Tibial nerve (tissue), 4 donors: ENCODE results near the gene CSNK1E. TPM values are rescaled to one million over a fixed set of nuclear protein-coding genes. Genes with fewer than 3 reads are reported as not detected.
A peak's percentile ranks its signal among the peaks of the same experiment; 100 is the strongest.

Source experiments
- DNase-seq, 2 donors: peaks; one replicate each; pipeline ENCODE4 v3.0.0-alpha.2; 2019; ENCODE audit warnings: low spot score in 2 of 2
- H3K27ac ChIP-seq, 4 donors: fragments of 200-600 bp; sonication (generic) in 3 of 4; one replicate each; pipeline ENCODE4 v1.5.1; 2017 to 2019; ENCODE audit warnings: mild to moderate bottlenecking in 1 of 4
- H3K27me3 ChIP-seq, 2 donors: fragments of 200-600 bp; sonication (generic) in 1 of 2; one replicate each; pipeline versions ENCODE4 v1.5.1 to v1.6.0; 2017 to 2019
- H3K36me3 ChIP-seq, 3 donors: fragments of 200-600 bp; sonication (generic); one replicate each; pipeline ENCODE4 v1.5.1; 2018 to 2019
- H3K4me1 ChIP-seq, 4 donors: fragments of 200-600 bp; sonication (generic) in 3 of 4; one replicate each; pipeline ENCODE4 v1.5.1; 2017 to 2019
- H3K4me3 ChIP-seq, 4 donors: fragments of 200-600 bp; sonication (generic) in 3 of 4; one replicate each; pipeline ENCODE4 v1.5.1; 2017 to 2019; ENCODE audit warnings: mild to moderate bottlenecking in 1 of 4, moderate library complexity in 1 of 4
- H3K9me3 ChIP-seq, 4 donors: fragments of 200-600 bp; sonication (generic) in 3 of 4; one replicate each; pipeline ENCODE4 v1.5.1; 2017 to 2019
- CTCF ChIP-seq, 5 experiments: fragments of 200-600 bp in 3 of 5; fragments of 450-650 bp in 2 of 5; sonication (generic) in 3 of 5; IDR thresholded peaks; one replicate each; pipeline ENCODE4 v1.5.1; 2016 to 2019; ENCODE audit warnings: antibody characterized with exemption in 5 of 5, mild to moderate bottlenecking in 3 of 5, moderate library complexity in 2 of 5
- EP300 ChIP-seq, 2 donors: sonication (generic); formaldehyde crosslinking; IDR thresholded peaks; one replicate each; pipeline ENCODE4 v1.6.1; 2017; ENCODE audit warnings: antibody characterized with exemption in 2 of 2, mild to moderate bottlenecking in 1 of 2
- POLR2A ChIP-seq, 2 donors: fragments of 450-650 bp; IDR thresholded peaks; one replicate each; pipeline ENCODE4 v1.6.1; 2017; ENCODE audit warnings: antibody characterized with exemption in 2 of 2, mild to moderate bottlenecking in 2 of 2, moderate library complexity in 2 of 2
- WGBS, 2 donors: methylation state at CpG; one replicate each; pipeline ENCODE4 v1.1.5; 2018; 5-methylcytosine and 5-hydroxymethylcytosine counted together
- total RNA-seq, 4 donors: library from RNA; depleted of rRNA; stranded (reverse); fragments of >200 nt; gene quantifications; one replicate each; pipeline ENCODE4 v1.1.0, GENCODE V29; 2016

CSNK1E gene
- total RNA-seq, 4 donors from 2014 or later, result 122 to 235 (median 164) TPM

DNA sequence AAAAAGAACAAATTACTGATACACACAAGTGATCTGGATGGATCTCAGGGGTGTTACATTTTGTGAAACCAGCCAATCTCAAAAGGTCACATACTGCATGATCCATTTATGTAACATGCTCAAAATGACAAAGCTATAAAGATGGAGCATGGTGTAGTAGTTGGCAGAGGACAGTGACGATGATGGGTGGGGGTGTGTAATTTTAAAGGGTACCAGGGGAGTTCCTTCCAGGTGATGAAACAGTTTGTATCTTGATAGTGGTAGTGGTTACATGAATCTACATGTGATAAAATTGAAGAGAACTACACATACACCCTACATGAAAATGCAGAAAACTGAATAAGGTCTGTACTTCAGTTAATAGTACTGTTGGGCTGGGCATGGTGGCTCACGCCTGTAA, 61.5 kb downstream of the CSNK1E start:
- no peak overlapping the region for H3K4me3 ChIP-seq
- no peak for TF ChIP-seq CTCF (IDR thresholded peaks at IDR 0.05)
- TF ChIP-seq EP300 (IDR thresholded peaks at IDR 0.05), result no peak
- no peak for TF ChIP-seq POLR2A (IDR thresholded peaks at IDR 0.05)
- H3K27ac ChIP-seq, result peak overlapping the region in 1 of 4 donors; percentile 90
- 94 to 96% methylated on average over 2 of the region's 2 CpGs for WGBS, 2 donors
- no peak for DNase-seq
- H3K36me3 ChIP-seq, result no peaks in the 10 kb centered on the region
- no peaks in the 10 kb centered on the region for H3K9me3 ChIP-seq
- H3K27me3 ChIP-seq, result no peaks in the 10 kb centered on the region
- peaks cover 3 to 74% (median 31%) of the 10 kb centered on the region in 4 donors for H3K4me1 ChIP-seq

DNA sequence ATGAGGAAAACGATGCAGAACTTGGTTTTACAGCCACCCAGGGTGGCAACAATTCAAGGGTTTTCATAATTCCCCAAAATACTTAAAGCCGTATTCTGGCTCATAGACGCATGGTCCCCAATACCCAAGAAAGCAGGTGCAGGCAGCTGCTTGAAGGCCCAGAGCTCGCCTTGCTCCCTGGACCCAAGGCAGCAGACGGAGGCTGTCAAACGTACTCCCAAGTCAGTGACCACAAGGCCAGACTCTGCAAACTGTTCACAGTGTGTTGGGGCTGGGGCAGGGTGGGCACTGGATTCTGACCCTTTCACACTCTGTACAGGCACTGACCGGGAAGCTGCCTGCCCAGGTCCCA, 65.9 kb downstream of the CSNK1E start:
- WGBS, 2 donors, result 73 to 82% methylated on average over 7 of the region's 7 CpGs
- H3K36me3 ChIP-seq, result peaks cover 0 to 21% (median 0%) of the 10 kb centered on the region in 3 donors
- H3K27me3 ChIP-seq, result no peaks in the 10 kb centered on the region
- H3K27ac ChIP-seq, result no peak overlapping the region
- TF ChIP-seq POLR2A (IDR thresholded peaks at IDR 0.05), result no peak
- no peak for TF ChIP-seq EP300 (IDR thresholded peaks at IDR 0.05)
- TF ChIP-seq CTCF (IDR thresholded peaks at IDR 0.05), result no peak
- no peak for DNase-seq
- no peak overlapping the region for H3K4me3 ChIP-seq
- peaks cover 0 to 52% (median 23%) of the 10 kb centered on the region in 4 donors for H3K4me1 ChIP-seq
- H3K9me3 ChIP-seq, result no peaks in the 10 kb centered on the region

DNA sequence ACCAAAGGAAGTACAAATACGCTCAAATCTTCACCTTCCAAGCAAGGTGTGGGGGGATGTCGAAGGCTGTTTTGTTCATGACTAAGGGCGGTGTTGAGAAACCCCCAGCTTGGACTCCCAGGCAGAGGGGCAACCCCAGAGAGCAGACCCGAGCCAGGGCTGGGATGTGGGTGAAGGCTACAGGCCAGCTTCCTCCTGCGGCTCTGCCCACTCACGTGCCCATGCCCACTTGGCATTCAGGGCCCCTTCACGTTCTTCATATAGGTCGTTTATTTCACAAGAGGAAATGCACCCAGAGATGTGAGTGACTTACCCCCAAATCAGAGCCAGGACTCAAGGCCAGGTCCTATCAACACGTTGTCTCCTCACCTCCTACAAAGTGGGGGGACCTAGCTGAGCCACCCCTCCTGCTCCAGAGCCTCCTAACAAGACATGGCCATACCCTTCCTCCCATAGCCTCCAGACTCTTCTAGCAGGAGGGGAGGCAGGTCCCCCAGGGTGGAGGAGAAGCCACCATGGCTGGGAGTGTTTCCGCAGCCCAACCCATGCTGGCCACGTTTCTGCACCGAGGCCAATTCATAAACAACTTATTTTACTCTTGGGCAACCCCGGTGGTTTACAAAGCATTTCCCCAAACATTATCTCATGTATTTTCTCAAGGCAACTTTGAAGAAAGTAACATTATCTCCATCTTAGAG, 66.4 kb downstream of the CSNK1E start:
- H3K9me3 ChIP-seq, result no peaks in the 10 kb centered on the region
- no peak for DNase-seq
- no peaks in the 10 kb centered on the region for H3K27me3 ChIP-seq
- H3K27ac ChIP-seq, result peak overlapping the region in 1 of 4 donors; percentile 52
- H3K36me3 ChIP-seq, result peaks cover 0 to 26% (median 0%) of the 10 kb centered on the region in 3 donors
- WGBS, 2 donors, result 68 to 73% methylated on average over 13 of the region's 13 CpGs
- no peak overlapping the region for H3K4me3 ChIP-seq
- H3K4me1 ChIP-seq, result peaks cover 0 to 52% (median 24%) of the 10 kb centered on the region in 4 donors
- TF ChIP-seq POLR2A (IDR thresholded peaks at IDR 0.05), result no peak
- TF ChIP-seq CTCF (IDR thresholded peaks at IDR 0.05), result no peak
- TF ChIP-seq EP300 (IDR thresholded peaks at IDR 0.05), result no peak

- H3K4me3 ChIP-seq, result no peak overlapping the region
- H3K36me3 ChIP-seq, result peaks cover 0 to 34% (median 0%) of the 10 kb centered on the region in 3 donors
- H3K9me3 ChIP-seq, result no peaks in the 10 kb centered on the region
- peak overlapping the region in 1 of 4 donors; percentile 52 for H3K27ac ChIP-seq
- no peak for TF ChIP-seq EP300 (IDR thresholded peaks at IDR 0.05)
- no peak for TF ChIP-seq POLR2A (IDR thresholded peaks at IDR 0.05)
- no peak for TF ChIP-seq CTCF (IDR thresholded peaks at IDR 0.05)
- 94 to 95% methylated on average over 20 to 25 of the region's 25 CpGs for WGBS, 2 donors
- no peaks in the 10 kb centered on the region for H3K27me3 ChIP-seq
- no peak for DNase-seq
- peaks cover 0 to 50% (median 24%) of the 10 kb centered on the region in 4 donors for H3K4me1 ChIP-seq
Measured at GRCh38 chr22:38249803-38250642, 67.2 kb downstream of the CSNK1E start.

DNA sequence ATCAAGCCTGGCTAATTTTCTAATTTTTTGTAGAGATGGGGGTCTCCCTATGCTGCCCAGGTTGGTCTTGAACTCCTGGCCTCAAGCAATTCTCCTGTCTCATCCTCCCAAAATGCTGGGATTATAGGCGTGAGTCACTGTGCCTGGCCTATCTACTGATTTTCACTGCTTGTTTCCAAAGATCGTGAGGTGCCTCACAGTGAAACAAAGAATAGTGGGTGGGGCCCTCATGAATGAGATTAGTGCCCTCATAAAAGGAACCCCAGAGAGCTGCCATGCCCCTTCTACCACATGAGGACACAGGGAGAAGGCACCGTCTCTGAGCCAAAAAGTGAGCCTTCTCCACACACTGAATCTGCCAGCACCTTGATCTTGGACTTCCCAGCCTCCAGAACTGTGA, 67.9 kb downstream of the CSNK1E start:
- 87 to 93% methylated on average over 3 of the region's 3 CpGs for WGBS, 2 donors
- Histone ChIP-seq H3K4me1 (peaks cover 0 to 57% (median 24%) of the 10 kb centered on the region in 4 donors), H3K4me3 (no peak overlapping the region), H3K27ac (no peak overlapping the region), H3K27me3 (no peaks in the 10 kb centered on the region), H3K9me3 (no peaks in the 10 kb centered on the region), H3K36me3 (peaks cover 0 to 41% (median 0%) of the 10 kb centered on the region in 3 donors)
- TF ChIP-seq POLR2A (IDR thresholded peaks at IDR 0.05) (no peak), EP300 (IDR thresholded peaks at IDR 0.05) (no peak), CTCF (IDR thresholded peaks at IDR 0.05) (no peak)
- DNase-seq, result no peak
